Neural cell (in vitro differentiated cells): Measurements from ENCODE around the gene ITGAE.

Source experiments
- EP300 ChIP-seq: fragments of 450-650 bp; conservative IDR thresholded peaks from 2 replicates; pipeline ENCODE4 v1.6.1; 2014; ENCODE audit warnings: antibody characterized with exemption, mild to moderate bottlenecking, moderate library complexity; ENCODE audit not compliant: poor library complexity, severe bottlenecking
- EZH2 ChIP-seq: fragments of 200-600, 300-800 bp; shearing (Covaris generic), sonication (generic); IDR thresholded peaks from 2 replicates; pipeline ENCODE4 v1.6.1; 2014; ENCODE audit warnings: antibody characterized with exemption, low read length, borderline replicate concordance, mild to moderate bottlenecking; ENCODE audit not compliant: insufficient read depth, poor library complexity, severe bottlenecking
- MXI1 ChIP-seq: fragments of 450-650 bp; conservative IDR thresholded peaks from 2 replicates; pipeline ENCODE4 v1.6.1; 2014; ENCODE audit warnings: antibody characterized with exemption, mild to moderate bottlenecking; ENCODE audit not compliant: poor library complexity, severe bottlenecking
- POLR2AphosphoS5 ChIP-seq: IDR thresholded peaks from 2 replicates; pipeline ENCODE4 v1.6.1; 2012
- SMC3 ChIP-seq: fragments of 450-650 bp; conservative IDR thresholded peaks from 2 replicates; pipeline ENCODE4 v1.6.1; 2014; ENCODE audit warnings: antibody characterized with exemption, mild to moderate bottlenecking, moderate library complexity; ENCODE audit not compliant: poor library complexity
- TAF1 ChIP-seq: IDR thresholded peaks from 2 replicates; pipeline ENCODE4 v1.6.1; 2012; ENCODE audit warnings: low read depth
- TF ChIP-seq, protein P1 (sequence below): fragments of 450-650 bp; IDR thresholded peaks from 2 replicates; pipeline ENCODE4 v1.5.1; 2014; ENCODE audit warnings: antibody characterized with exemption, mild to moderate bottlenecking, moderate library complexity; ENCODE audit not compliant: poor library complexity, severe bottlenecking
- TF ChIP-seq, protein P2 (sequence below): IDR thresholded peaks from 2 replicates; pipeline ENCODE4 v1.6.1; 2012; ENCODE audit warnings: borderline replicate concordance

DNA sequence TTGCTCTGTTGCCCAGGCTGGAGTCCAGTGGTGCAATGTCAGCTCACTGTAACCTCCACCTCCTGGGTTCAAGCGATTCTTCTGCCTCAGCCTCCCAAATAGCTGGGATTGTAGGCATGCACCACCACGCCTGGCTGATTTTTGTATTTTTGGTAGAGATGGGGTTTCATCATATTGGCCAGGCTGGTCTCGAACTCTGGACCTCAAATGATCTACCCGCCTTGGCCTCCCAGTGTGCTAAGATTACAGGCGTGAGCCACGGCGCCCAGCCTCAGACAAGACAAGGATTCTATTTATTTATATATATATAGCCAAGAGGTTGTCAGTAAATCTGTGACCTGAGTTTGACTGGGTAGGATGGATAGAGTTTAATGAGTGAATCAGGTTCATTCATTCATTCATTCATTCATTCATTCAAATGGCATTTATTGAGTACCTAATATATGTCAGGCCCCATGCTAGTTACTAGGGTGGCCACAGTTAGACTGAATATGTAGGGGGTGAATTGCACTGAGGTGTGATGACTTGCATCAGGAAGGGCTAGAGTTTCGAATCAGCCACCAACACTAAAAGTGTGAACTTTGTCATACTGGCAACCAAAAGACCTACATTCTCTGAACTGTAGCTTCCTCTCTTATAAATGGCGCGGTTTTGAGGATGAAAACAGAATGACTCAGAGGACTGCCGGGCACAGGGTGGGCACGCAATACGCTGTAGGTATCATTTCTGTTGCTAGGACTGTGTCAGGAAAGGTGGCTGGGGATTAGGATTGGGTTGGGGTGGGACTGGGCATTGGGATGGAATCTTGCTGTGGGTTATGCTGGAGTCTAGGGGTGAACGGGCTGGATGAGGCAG lies 37.8 kb downstream of the ITGAE start:
- TF ChIP-seq, protein P1, sequence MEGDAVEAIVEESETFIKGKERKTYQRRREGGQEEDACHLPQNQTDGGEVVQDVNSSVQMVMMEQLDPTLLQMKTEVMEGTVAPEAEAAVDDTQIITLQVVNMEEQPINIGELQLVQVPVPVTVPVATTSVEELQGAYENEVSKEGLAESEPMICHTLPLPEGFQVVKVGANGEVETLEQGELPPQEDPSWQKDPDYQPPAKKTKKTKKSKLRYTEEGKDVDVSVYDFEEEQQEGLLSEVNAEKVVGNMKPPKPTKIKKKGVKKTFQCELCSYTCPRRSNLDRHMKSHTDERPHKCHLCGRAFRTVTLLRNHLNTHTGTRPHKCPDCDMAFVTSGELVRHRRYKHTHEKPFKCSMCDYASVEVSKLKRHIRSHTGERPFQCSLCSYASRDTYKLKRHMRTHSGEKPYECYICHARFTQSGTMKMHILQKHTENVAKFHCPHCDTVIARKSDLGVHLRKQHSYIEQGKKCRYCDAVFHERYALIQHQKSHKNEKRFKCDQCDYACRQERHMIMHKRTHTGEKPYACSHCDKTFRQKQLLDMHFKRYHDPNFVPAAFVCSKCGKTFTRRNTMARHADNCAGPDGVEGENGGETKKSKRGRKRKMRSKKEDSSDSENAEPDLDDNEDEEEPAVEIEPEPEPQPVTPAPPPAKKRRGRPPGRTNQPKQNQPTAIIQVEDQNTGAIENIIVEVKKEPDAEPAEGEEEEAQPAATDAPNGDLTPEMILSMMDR: no peak
- TF ChIP-seq, protein P2, sequence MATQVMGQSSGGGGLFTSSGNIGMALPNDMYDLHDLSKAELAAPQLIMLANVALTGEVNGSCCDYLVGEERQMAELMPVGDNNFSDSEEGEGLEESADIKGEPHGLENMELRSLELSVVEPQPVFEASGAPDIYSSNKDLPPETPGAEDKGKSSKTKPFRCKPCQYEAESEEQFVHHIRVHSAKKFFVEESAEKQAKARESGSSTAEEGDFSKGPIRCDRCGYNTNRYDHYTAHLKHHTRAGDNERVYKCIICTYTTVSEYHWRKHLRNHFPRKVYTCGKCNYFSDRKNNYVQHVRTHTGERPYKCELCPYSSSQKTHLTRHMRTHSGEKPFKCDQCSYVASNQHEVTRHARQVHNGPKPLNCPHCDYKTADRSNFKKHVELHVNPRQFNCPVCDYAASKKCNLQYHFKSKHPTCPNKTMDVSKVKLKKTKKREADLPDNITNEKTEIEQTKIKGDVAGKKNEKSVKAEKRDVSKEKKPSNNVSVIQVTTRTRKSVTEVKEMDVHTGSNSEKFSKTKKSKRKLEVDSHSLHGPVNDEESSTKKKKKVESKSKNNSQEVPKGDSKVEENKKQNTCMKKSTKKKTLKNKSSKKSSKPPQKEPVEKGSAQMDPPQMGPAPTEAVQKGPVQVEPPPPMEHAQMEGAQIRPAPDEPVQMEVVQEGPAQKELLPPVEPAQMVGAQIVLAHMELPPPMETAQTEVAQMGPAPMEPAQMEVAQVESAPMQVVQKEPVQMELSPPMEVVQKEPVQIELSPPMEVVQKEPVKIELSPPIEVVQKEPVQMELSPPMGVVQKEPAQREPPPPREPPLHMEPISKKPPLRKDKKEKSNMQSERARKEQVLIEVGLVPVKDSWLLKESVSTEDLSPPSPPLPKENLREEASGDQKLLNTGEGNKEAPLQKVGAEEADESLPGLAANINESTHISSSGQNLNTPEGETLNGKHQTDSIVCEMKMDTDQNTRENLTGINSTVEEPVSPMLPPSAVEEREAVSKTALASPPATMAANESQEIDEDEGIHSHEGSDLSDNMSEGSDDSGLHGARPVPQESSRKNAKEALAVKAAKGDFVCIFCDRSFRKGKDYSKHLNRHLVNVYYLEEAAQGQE: no peak
- no peak for TF ChIP-seq EP300
- TF ChIP-seq POLR2AphosphoS5: no peak
- no peak for TF ChIP-seq EZH2
- no peak for TF ChIP-seq TAF1
- TF ChIP-seq MXI1: no peak
- TF ChIP-seq SMC3: no peak
